HepG2 (cell line): ENCODE results near the gene STIMATE. TPM values are rescaled to one million over a fixed set of nuclear protein-coding genes. Genes with fewer than 3 reads are reported as not detected.
A peak's percentile ranks its signal among the peaks of the same experiment; 100 is the strongest.

Source experiments
- ATAC-seq: fragments of 200-7000 bp; cut with Tn5 transposase; 3 replicates; pipeline ENCODE4 v1.9.1; 2020; ENCODE audit warnings: mild to moderate bottlenecking, moderate library complexity
- BruUV-seq: library from RNA; stranded (reverse); fragments of 400-500 nt; replicated peaks from 2 replicates; lab custom pipeline; 2021; lab: Mats Ljungman, UMichigan
- CTCF ChIA-PET: fragments of 300-600 bp; formaldehyde crosslinking; extraction: SDS; loops from one replicate; lab custom pipeline; 2021; ENCODE audit warnings: low total read pairs, inconsistent platforms, low intra/inter-chr PET ratio; lab: Yijun Ruan, JAX
- POLR2A ChIA-PET: fragments of 350-600 bp; sonication (Branson Sonifier 250); formaldehyde crosslinking; loops from one replicate; lab custom pipeline; 2020; ENCODE audit warnings: antibody characterized with exemption, inconsistent platforms; lab: Yijun Ruan, JAX
- DNase-seq: peaks from one replicate; pipeline ENCODE4 v3.0.0-alpha.2; 2015; ENCODE audit warnings: low spot score
- FAIRE-seq: peaks from 3 replicates; lab custom pipeline; 2011; peaks lifted over from hg19 to GRCh38; lab: Jason Lieb, UNC
- H2AFZ ChIP-seq: one replicate; pipeline ENCODE4 v1.6.1; 2011; ENCODE audit warnings: low read length, inconsistent platforms
- H3K27ac ChIP-seq: fragments of 300-600 bp; 3 replicates; pipeline ENCODE4 v1.8.0; 2011; ENCODE audit warnings: mixed run types, mild to moderate bottlenecking, mixed read lengths, low read length, inconsistent platforms; ENCODE audit not compliant: insufficient read depth; ENCODE audit errors: extremely low read length
- H3K27me3 ChIP-seq, 2 experiments: fragments of 200-600 bp in 1 of 2; 2 replicates in 1 of 2; 3 replicates in 1 of 2; pipeline versions ENCODE4 v1.6.0 to v1.8.0; 2011; ENCODE audit warnings: low read length in 2 of 2, mild to moderate bottlenecking in 2 of 2, moderate library complexity in 2 of 2, inconsistent platforms in 1 of 2; ENCODE audit not compliant: insufficient read depth in 2 of 2, control insufficient read depth in 1 of 2
- H3K36me3 ChIP-seq, 2 experiments: fragments of 200-600 bp in 1 of 2; replicated peaks in 1 of 2; 2 replicates in 1 of 2; 3 replicates in 1 of 2; pipeline versions ENCODE4 v1.5.1 to v1.8.0; 2011; ENCODE audit warnings: low read length in 2 of 2, inconsistent platforms in 1 of 2; ENCODE audit not compliant: insufficient read depth in 2 of 2, control insufficient read depth in 1 of 2
- H3K4me1 ChIP-seq: 2 replicates; pipeline ENCODE4 v1.5.1; 2012; ENCODE audit warnings: low read length, inconsistent platforms; ENCODE audit not compliant: insufficient read depth
- H3K4me2 ChIP-seq: 2 replicates; pipeline ENCODE4 v1.6.0; 2011; ENCODE audit warnings: low read depth, low read length, inconsistent platforms
- H3K4me3 ChIP-seq, 3 experiments: fragments of 200-600 bp in 1 of 3; sonication (generic), shearing (Covaris generic) in 1 of 3; replicated peaks in 1 of 3; 2 replicates each; pipeline ENCODE4 v1.5.1; 2011 to 2016; ENCODE audit warnings: low read length in 3 of 3, inconsistent platforms in 2 of 3, low read depth in 2 of 3, mild to moderate bottlenecking in 2 of 3, control low read depth in 1 of 3, mixed read lengths in 1 of 3; ENCODE audit not compliant: insufficient read depth in 1 of 3
- H3K79me2 ChIP-seq: one replicate; pipeline ENCODE4 v1.6.1; 2011; ENCODE audit warnings: low read length, inconsistent platforms; ENCODE audit not compliant: insufficient read depth
- H3K9ac ChIP-seq: 2 replicates; pipeline ENCODE4 v1.6.0; 2011; ENCODE audit warnings: mild to moderate bottlenecking, low read depth, low read length, inconsistent platforms; ENCODE audit not compliant: insufficient read depth
- H3K9me3 ChIP-seq: 2 replicates; pipeline ENCODE4 v1.5.1; 2012; ENCODE audit warnings: mild to moderate bottlenecking, low read length
- H4K20me1 ChIP-seq: 2 replicates; pipeline ENCODE4 v1.6.0; 2011; ENCODE audit warnings: inconsistent platforms, mild to moderate bottlenecking, low read length, moderate library complexity; ENCODE audit not compliant: insufficient read depth
- ARNT2 ChIP-seq: sonication (generic); formaldehyde crosslinking; IDR thresholded peaks from 2 replicates; pipeline ENCODE4 v1.8.0; 2022; ENCODE audit warnings: mild to moderate bottlenecking, low read depth, missing genetic modification reagents, moderate library complexity
- ATF7 ChIP-seq, 2 experiments: fragments of 450-650 bp in 1 of 2; sonication (generic) in 1 of 2; formaldehyde crosslinking in 1 of 2; IDR thresholded peaks; 2 replicates each; pipeline versions ENCODE4 v1.4.0 to v1.6.1; 2016 to 2020; ENCODE audit warnings: antibody characterized with exemption in 1 of 2, mild to moderate bottlenecking in 1 of 2, missing genetic modification reagents in 1 of 2
- ATRX ChIP-seq: sonication (generic); formaldehyde crosslinking; IDR thresholded peaks from 2 replicates; pipeline ENCODE4 v1.4.0; 2020; ENCODE audit warnings: missing genetic modification reagents, borderline replicate concordance
- CHD4 ChIP-seq: fragments of 200-600 bp; sonication (generic); IDR thresholded peaks from 2 replicates; pipeline ENCODE4 v1.7.0; 2017; ENCODE audit warnings: mild to moderate bottlenecking, low read length, borderline replicate concordance
- DDIT3 ChIP-seq: sonication (generic); formaldehyde crosslinking; IDR thresholded peaks from 2 replicates; pipeline ENCODE4 v1.4.0; 2020; ENCODE audit warnings: mild to moderate bottlenecking, missing genetic modification reagents
- ETV6 ChIP-seq: sonication (generic); formaldehyde crosslinking; conservative IDR thresholded peaks from 2 replicates; pipeline ENCODE4 v1.4.0; 2020; ENCODE audit warnings: missing genetic modification reagents
- GTF2F1 ChIP-seq: fragments of 150-350 bp; IDR thresholded peaks from 2 replicates; pipeline ENCODE4 v1.6.1; 2014; ENCODE audit warnings: low read length
- KLF15 ChIP-seq: sonication (generic); formaldehyde crosslinking; IDR thresholded peaks from 2 replicates; pipeline ENCODE4 v1.8.1; 2023; ENCODE audit warnings: borderline replicate concordance, mild to moderate bottlenecking, inconsistent platforms, missing genetic modification reagents, mixed read lengths
- NR2F1 ChIP-seq, 2 experiments: fragments of 450-650 bp in 1 of 2; formaldehyde crosslinking in 1 of 2; IDR thresholded peaks; 2 replicates each; pipeline versions ENCODE4 v1.5.0 to v1.6.1; 2016 to 2020; ENCODE audit warnings: mild to moderate bottlenecking in 1 of 2, missing compliant biosample characterization in 1 of 2, missing genetic modification reagents in 1 of 2, moderate library complexity in 1 of 2
- PHB2 ChIP-seq: fragments of 450-650 bp; IDR thresholded peaks from 2 replicates; pipeline ENCODE4 v1.6.1; 2018; ENCODE audit not compliant: partially characterized antibody
- TBP ChIP-seq: sonication (generic); formaldehyde crosslinking; IDR thresholded peaks from 2 replicates; pipeline ENCODE4 v1.5.0; 2020; ENCODE audit warnings: missing genetic modification reagents
- ZMAT3 ChIP-seq: sonication (generic); formaldehyde crosslinking; conservative IDR thresholded peaks from 2 replicates; pipeline ENCODE4 v1.7.0; 2021; ENCODE audit warnings: missing genetic modification reagents
- ZNF296 ChIP-seq: sonication (generic); formaldehyde crosslinking; conservative IDR thresholded peaks from 2 replicates; pipeline ENCODE4 v1.5.0; 2020; ENCODE audit warnings: mild to moderate bottlenecking, missing genetic modification reagents
- ZNF703 ChIP-seq: sonication (generic); formaldehyde crosslinking; IDR thresholded peaks from 2 replicates; pipeline ENCODE4 v1.5.1; 2020; ENCODE audit warnings: missing genetic modification reagents, mild to moderate bottlenecking, moderate library complexity, borderline replicate concordance
- WGBS: methylation state at CpG from one replicate; pipeline ENCODE4 v1.1.6; 2017; ENCODE audit warnings: low lambda C conversion rate; 5-methylcytosine and 5-hydroxymethylcytosine counted together
- in situ Hi-C: cut with HindIII; loops from 2 replicates; pipeline ENCODE4 v1.10.0; 2017; ENCODE audit warnings: low pct_unique_long_range_greater_than_20kb; ENCODE audit not compliant: extremely low pct_ligation_motif_present
- intact Hi-C: fragments of 100-400 bp; cut with micrococcal nuclease; formaldehyde crosslinking; loops from one replicate; pipeline ENCODE4 v1.10.0; 2022; ENCODE audit not compliant: unreplicated experiment
- polyA plus RNA-seq, 8 experiments: library from polyadenylated mRNA; depleted of rRNA in 3 of 8; stranded (reverse) in 7 of 8; unstranded in 1 of 8; fragments of >200 nt; fragmentation: Illumina TruSeq in 4 of 8; extraction: Trizol in 4 of 8; gene quantifications; 2 replicates each; pipeline versions ENCODE4 v1.2.1 to v1.2.3, GENCODE V29; 2011 to 2016; ENCODE audit warnings: low read depth in 4 of 8, missing spikeins in 1 of 8, mixed read lengths in 1 of 8; ENCODE audit not compliant: insufficient read depth in 1 of 8
- total RNA-seq, 5 experiments: library from RNA; depleted of rRNA; stranded (reverse); fragments of >200 nt; fragmentation: Illumina TruSeq; extraction: Trizol; gene quantifications; 2 replicates each; pipeline ENCODE4 v1.2.3, GENCODE V29; 2016; ENCODE audit warnings: low read depth in 1 of 5
- TF ChIP-seq, protein P1 (sequence below): sonication (generic); formaldehyde crosslinking; IDR thresholded peaks from 2 replicates; pipeline ENCODE4 v1.5.0; 2020; ENCODE audit warnings: missing genetic modification reagents
- TF ChIP-seq, protein P2 (sequence below): sonication (generic); formaldehyde crosslinking; IDR thresholded peaks from 2 replicates; pipeline ENCODE4 v1.4.0; 2020; ENCODE audit warnings: missing genetic modification reagents, borderline replicate concordance
- TF ChIP-seq, protein P3 (sequence below), 2 experiments: fragments of 450-650 bp in 1 of 2; sonication (generic) in 1 of 2; formaldehyde crosslinking; IDR thresholded peaks; 2 replicates each; pipeline versions ENCODE4 v1.5.0 to v1.8.0; 2020 to 2022; ENCODE audit warnings: mild to moderate bottlenecking in 1 of 2, missing genetic modification reagents in 1 of 2

The STIMATE gene
- total and polyA plus RNA-seq, 2 of the 13 experiments (the other 11 are each of a cell fraction or from before 2014, with no cell fraction given): 5.7 to 11.7 TPM

DNA sequence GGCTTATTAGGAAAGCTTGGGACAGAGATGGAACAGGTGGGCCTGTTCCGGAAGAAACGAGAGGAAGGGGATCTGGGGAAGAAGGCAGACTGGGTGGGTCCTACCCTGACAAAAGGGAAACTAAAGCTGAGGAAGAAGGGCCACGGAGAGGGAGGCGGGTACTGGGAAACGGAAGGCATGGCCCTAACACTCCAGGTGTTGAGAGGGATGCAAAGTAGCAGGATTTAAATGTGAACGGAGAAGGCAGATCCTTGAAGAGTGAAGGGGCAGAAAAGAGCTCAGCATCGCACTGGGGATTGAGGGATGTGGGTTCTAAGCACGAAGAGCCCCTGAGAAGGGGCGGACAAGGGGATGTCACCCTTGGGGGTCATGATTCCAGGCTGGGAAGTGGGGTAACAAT, 735 bp downstream of the STIMATE start:
- H4K20me1 ChIP-seq: no peaks in the 10 kb centered on the region
- no peak for ATAC-seq
- H3K27me3 ChIP-seq: no peaks in the 10 kb centered on the region
- TF ChIP-seq, protein P1, sequence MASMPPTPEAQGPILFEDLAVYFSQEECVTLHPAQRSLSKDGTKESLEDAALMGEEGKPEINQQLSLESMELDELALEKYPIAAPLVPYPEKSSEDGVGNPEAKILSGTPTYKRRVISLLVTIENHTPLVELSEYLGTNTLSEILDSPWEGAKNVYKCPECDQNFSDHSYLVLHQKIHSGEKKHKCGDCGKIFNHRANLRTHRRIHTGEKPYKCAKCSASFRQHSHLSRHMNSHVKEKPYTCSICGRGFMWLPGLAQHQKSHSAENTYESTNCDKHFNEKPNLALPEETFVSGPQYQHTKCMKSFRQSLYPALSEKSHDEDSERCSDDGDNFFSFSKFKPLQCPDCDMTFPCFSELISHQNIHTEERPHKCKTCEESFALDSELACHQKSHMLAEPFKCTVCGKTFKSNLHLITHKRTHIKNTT (CRISPR knock-in tag): no peak
- TF ChIP-seq ETV6 (CRISPR knock-in tag) (no peak), DDIT3 (CRISPR knock-in tag) (no peak), ARNT2 (no peak), ATF7 (IDR thresholded peaks at IDR 0.05) (no peak), ATF7 (CRISPR knock-in tag; IDR thresholded peaks at IDR 0.05) (no peak), ZNF703 (CRISPR knock-in tag) (no peak), CHD4 (no peak), KLF15 (no peak), ZNF296 (CRISPR knock-in tag) (no peak), NR2F1 (CRISPR knock-in tag; IDR thresholded peaks at IDR 0.05) (no peak), GTF2F1 (no peak), ATRX (CRISPR knock-in tag) (no peak), PHB2 (no peak), ZMAT3 (CRISPR knock-in tag) (no peak), TBP (no peak)
- TF ChIP-seq, protein P2, sequence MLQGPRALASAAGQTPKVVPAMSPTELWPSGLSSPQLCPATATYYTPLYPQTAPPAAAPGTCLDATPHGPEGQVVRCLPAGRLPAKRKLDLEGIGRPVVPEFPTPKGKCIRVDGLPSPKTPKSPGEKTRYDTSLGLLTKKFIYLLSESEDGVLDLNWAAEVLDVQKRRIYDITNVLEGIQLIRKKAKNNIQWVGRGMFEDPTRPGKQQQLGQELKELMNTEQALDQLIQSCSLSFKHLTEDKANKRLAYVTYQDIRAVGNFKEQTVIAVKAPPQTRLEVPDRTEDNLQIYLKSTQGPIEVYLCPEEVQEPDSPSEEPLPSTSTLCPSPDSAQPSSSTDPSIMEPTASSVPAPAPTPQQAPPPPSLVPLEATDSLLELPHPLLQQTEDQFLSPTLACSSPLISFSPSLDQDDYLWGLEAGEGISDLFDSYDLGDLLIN (CRISPR knock-in tag): no peak
- TF ChIP-seq, protein P3, sequence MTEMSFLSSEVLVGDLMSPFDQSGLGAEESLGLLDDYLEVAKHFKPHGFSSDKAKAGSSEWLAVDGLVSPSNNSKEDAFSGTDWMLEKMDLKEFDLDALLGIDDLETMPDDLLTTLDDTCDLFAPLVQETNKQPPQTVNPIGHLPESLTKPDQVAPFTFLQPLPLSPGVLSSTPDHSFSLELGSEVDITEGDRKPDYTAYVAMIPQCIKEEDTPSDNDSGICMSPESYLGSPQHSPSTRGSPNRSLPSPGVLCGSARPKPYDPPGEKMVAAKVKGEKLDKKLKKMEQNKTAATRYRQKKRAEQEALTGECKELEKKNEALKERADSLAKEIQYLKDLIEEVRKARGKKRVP (CRISPR knock-in tag; IDR thresholded peaks at IDR 0.05): no peak
- TF ChIP-seq, all 625 proteins: peak for 0
- DNase-seq (no peak), FAIRE-seq (no peak)
- Histone ChIP-seq H3K4me2 (peak overlapping the region; percentile 100), H3K9ac (peak overlapping the region; percentile 72), H3K79me2 (peaks cover 12% of the 10 kb centered on the region), H3K36me3 (no peaks in the 10 kb centered on the region), H2AFZ (no peak overlapping the region), H3K4me3 (peak overlapping the region; percentile 66 to 84 (median 82)), H3K27ac (no peak overlapping the region), H3K4me1 (peaks cover 59% of the 10 kb centered on the region), H3K9me3 (no peaks in the 10 kb centered on the region)
- ChIA-PET POLR2A (interaction anchor here (0.9 to 1.4 kb wide), 2 partner anchors 61 to 126 kb away, joined by 3 to 4 read pairs; partner anchors contain the start of gene NEK4), CTCF (no interaction called here)
- intact Hi-C loops (no loop called here), in situ Hi-C loops (no loop called here)
- BruUV-seq: no TSS peak
- WGBS: 7% methylated on average over 9 of the region's 9 CpGs
